Measurements from ENCODE around the gene LILRB5.
A peak's percentile ranks its signal among the peaks of the same experiment; 100 is the strongest.
"Not testable (repeated sequence)": the region's sequence is repeated elsewhere in the genome, so short reads cannot be mapped to it uniquely, and the experiment has no call there.

LILRB5 gene

GRCh38 chr19:54240372-54241336, 16.4 kb downstream of the LILRB5 start:
- not testable (repeated sequence) for DNase-seq

- DNase-seq = not testable (repeated sequence)
Observed at GRCh38 chr19:54239491-54240371, 17.3 kb downstream of the LILRB5 start.

GRCh38 chr19:54233941-54234340, 23.1 kb downstream of the LILRB5 start:
- no peak for DNase-seq

GRCh38 chr19:54231077-54231931, 25.8 kb downstream of the LILRB5 start:
- peak; percentile 64 for DNase-seq

GRCh38 chr19:54230031-54230430, 27.0 kb downstream of the LILRB5 start:
- no peak for DNase-seq

GRCh38 chr19:54229146-54229545, 27.9 kb downstream of the LILRB5 start:
- no peak for DNase-seq

GRCh38 chr19:54224619-54225018, 32.5 kb downstream of the LILRB5 start:
- DNase-seq = not testable (repeated sequence)

GRCh38 chr19:54223937-54224281, 33.2 kb downstream of the LILRB5 start:
- not testable (repeated sequence) for DNase-seq

GRCh38 chr19:54223277-54223936, 33.7 kb downstream of the LILRB5 start:
- not testable (repeated sequence) for DNase-seq

GRCh38 chr19:54222474-54223276, 34.4 kb downstream of the LILRB5 start, which contains the start of gene LILRB3:
Gene LILRB3 (minus strand): TSS chr19:54223007. CDS start chr19:54222976, 31 bp downstream.
- not testable (repeated sequence) for DNase-seq

GRCh38 chr19:54221947-54222346, 35.1 kb downstream of the LILRB5 start:
- not testable (repeated sequence) for DNase-seq

GRCh38 chr19:54219702-54220101, 37.4 kb downstream of the LILRB5 start:
- not testable (repeated sequence) for DNase-seq

GRCh38 chr19:54218960-54219661, 38.0 kb downstream of the LILRB5 start:
- no peak for DNase-seq

- DNase-seq = no peak
Observed at GRCh38 chr19:54218259-54218658, 38.8 kb downstream of the LILRB5 start.

GRCh38 chr19:54217517-54218247, 39.4 kb downstream of the LILRB5 start:
- DNase-seq = not testable (repeated sequence)

GRCh38 chr19:54216869-54217268, 40.2 kb downstream of the LILRB5 start:
- DNase-seq = no peak

GRCh38 chr19:54214734-54215133, 42.3 kb downstream of the LILRB5 start:
- DNase-seq = not testable (repeated sequence)

GRCh38 chr19:54214217-54214616, 42.9 kb downstream of the LILRB5 start:
- DNase-seq = not testable (repeated sequence)

GRCh38 chr19:54211235-54211634, 45.8 kb downstream of the LILRB5 start:
- DNase-seq = no peak

Measured in fibroblast of upper back skin (primary cell).